ENCODE results near the gene SPAG4. TPM values are rescaled to one million over a fixed set of nuclear protein-coding genes. Genes with fewer than 3 reads are reported as not detected.

SPAG4 gene
- polyA plus RNA-seq, 3 donors, result 0.12 to 0.51 TPM; not detected in 1

DNA sequence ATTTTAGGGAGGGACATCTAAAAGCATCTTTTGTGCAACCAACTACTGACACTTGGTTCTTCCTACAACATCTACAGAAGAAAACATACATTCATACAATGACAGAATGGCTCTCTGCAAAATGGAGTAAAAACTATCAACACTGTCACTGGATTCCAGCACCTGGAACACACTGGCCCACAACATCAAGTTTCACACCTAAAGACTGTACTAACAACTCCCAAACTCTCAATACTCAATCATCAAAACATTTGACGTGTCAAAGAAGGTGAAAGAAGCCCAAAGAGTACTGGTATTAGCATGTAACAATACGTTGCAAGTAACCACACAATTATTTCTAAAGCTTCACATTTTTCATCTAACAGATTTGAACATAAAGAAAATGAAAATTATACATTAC, 46.9 kb downstream of the SPAG4 start:
- Histone ChIP-seq H3K4me2 (replicated peaks; ENCODE audit: extremely low read depth, low read length, poor library complexity, severe bottlenecking) (peak overlapping the region; percentile 90), H2AFZ (ENCODE audit: insufficient read depth, low read depth, low read length, poor library complexity, severe bottlenecking) (no peak overlapping the region), H3K9me3 (replicated peaks in 1 of 2; ENCODE audit: control insufficient read depth in 1 of 2, insufficient read depth in 1 of 2, low read length in 2 of 2) (no peaks in the 10 kb centered on the region), H4K20me1 (ENCODE audit: insufficient read depth, low read length) (peaks cover 40% of the 10 kb centered on the region), H3K79me2 (ENCODE audit: insufficient read depth, low read length) (peaks cover 76% of the 10 kb centered on the region), H3K4me1 (ENCODE audit: control insufficient read depth in 1 of 2, insufficient read depth in 2 of 2, low read length in 2 of 2) (peaks cover 33 to 37% of the 10 kb centered on the region in 2 donors), H3K27ac (ENCODE audit: low read depth in 1 of 2, low read length in 2 of 2) (peak overlapping the region in 1 of 2 donors; percentile 52), H3K9ac (ENCODE audit: insufficient read depth, low read length, poor library complexity, severe bottlenecking) (no peak overlapping the region), H3K27me3 (ENCODE audit: control insufficient read depth in 2 of 2, insufficient read depth in 2 of 2, low read length in 2 of 2) (no peaks in the 10 kb centered on the region), H3K36me3 (replicated peaks in 1 of 2; ENCODE audit: control insufficient read depth in 1 of 2, insufficient read depth in 2 of 2, low read length in 2 of 2) (no peaks in the 10 kb centered on the region), H3K4me3 (replicated peaks in 1 of 3; ENCODE audit: low read depth in 2 of 3, low read length in 3 of 3) (peak overlapping the region in 1 of 3 experiments; percentile 85)
- no CpG with 5 or more reads among the region's 2 CpGs for WGBS (ENCODE audit: insufficient coverage)
- no peaks in the 10 kb centered on the region for H3K27me3 Mint-ChIP-seq (ENCODE audit: low read depth in 3 of 3)
- TF ChIP-seq, protein P1, sequence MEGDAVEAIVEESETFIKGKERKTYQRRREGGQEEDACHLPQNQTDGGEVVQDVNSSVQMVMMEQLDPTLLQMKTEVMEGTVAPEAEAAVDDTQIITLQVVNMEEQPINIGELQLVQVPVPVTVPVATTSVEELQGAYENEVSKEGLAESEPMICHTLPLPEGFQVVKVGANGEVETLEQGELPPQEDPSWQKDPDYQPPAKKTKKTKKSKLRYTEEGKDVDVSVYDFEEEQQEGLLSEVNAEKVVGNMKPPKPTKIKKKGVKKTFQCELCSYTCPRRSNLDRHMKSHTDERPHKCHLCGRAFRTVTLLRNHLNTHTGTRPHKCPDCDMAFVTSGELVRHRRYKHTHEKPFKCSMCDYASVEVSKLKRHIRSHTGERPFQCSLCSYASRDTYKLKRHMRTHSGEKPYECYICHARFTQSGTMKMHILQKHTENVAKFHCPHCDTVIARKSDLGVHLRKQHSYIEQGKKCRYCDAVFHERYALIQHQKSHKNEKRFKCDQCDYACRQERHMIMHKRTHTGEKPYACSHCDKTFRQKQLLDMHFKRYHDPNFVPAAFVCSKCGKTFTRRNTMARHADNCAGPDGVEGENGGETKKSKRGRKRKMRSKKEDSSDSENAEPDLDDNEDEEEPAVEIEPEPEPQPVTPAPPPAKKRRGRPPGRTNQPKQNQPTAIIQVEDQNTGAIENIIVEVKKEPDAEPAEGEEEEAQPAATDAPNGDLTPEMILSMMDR (IDR thresholded peaks at IDR 0.05), result no peak
- H3K9me3 Mint-ChIP-seq, result peaks cover 0 to 3% (median 0%) of the 10 kb centered on the region in 7 donors
- DNase-seq, result no peak
- peaks cover 0 to 1% of the 10 kb centered on the region in 2 donors for H3K36me3 Mint-ChIP-seq
- H3K27ac Mint-ChIP-seq, result peak overlapping the region in 5 of 7 donors; percentile 10 to 97 (median 72)
- peaks cover 43% of the 10 kb centered on the region for H3K4me1 Mint-ChIP-seq
- intact Hi-C loops (cut with micrococcal nuclease), result loop anchor here (2.0 to 10.0 kb wide), 2 partner anchors 46 to 48 kb away; partner anchors contain the start of gene SPAG4 (in 1 of the 2)
- H3K4me3 Mint-ChIP-seq, result peak overlapping the region in 1 of 2 donors; percentile 52

DNA sequence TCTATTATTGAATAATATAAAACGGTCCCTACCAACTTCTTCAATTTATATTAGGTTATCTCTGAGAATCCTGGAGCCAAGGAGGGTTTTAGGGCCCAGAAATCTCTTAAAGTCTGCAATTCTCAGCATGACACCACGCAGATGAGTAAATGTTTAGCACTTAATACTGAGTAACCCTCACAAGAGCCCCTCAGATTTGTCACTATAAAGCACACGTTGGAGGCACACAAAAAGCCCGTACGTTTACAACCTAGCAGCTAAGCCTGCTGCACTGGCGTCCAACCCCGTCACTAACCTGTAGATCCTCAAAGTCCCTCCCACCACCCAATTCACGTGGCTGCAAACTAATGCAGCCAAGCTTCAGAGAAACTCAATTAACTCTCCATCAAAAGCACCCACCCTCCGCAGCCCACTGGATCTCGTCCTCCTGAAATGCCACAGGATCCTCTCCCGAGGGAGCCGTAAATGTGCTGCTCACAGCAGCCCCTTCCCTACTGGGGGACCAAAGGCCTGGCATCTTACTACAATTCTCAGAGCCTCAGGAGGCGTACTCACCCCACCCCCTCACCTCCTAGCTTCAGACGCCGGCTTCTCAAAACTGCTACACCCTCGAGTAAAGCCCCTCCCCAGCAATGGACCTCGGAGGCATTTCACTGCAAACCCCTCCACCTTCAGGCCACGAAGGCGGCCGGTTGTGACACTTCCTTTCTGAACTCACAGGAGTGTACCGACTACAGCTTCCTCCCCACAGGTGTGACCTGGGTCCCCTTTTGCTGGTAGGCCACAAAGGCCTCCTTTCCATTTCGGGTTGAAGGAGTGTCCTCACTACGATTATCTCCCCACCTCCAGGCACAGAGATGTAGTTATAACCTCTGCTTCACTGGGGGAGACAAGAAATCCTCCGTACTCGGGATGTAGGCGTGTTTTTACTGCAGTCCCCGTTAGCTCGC, 48.2 kb downstream of the SPAG4 start:
- Histone ChIP-seq H3K27me3 (ENCODE audit: control insufficient read depth in 2 of 2, insufficient read depth in 2 of 2, low read length in 2 of 2) (no peaks in the 10 kb centered on the region), H2AFZ (ENCODE audit: insufficient read depth, low read depth, low read length, poor library complexity, severe bottlenecking) (peak overlapping the region; percentile 87), H3K4me2 (replicated peaks; ENCODE audit: extremely low read depth, low read length, poor library complexity, severe bottlenecking) (peak overlapping the region; percentile 90), H4K20me1 (ENCODE audit: insufficient read depth, low read length) (peaks cover 28% of the 10 kb centered on the region), H3K9ac (ENCODE audit: insufficient read depth, low read length, poor library complexity, severe bottlenecking) (peak overlapping the region; percentile 97), H3K4me3 (replicated peaks in 1 of 3; ENCODE audit: low read depth in 2 of 3, low read length in 3 of 3) (peak overlapping the region; percentile 74 to 85 (median 85)), H3K27ac (ENCODE audit: low read depth in 1 of 2, low read length in 2 of 2) (peak overlapping the region; percentile 88 to 97), H3K79me2 (ENCODE audit: insufficient read depth, low read length) (peaks cover 63% of the 10 kb centered on the region), H3K9me3 (replicated peaks in 1 of 2; ENCODE audit: control insufficient read depth in 1 of 2, insufficient read depth in 1 of 2, low read length in 2 of 2) (no peaks in the 10 kb centered on the region), H3K36me3 (replicated peaks in 1 of 2; ENCODE audit: control insufficient read depth in 1 of 2, insufficient read depth in 2 of 2, low read length in 2 of 2) (peaks cover 6 to 7% of the 10 kb centered on the region in 2 donors), H3K4me1 (ENCODE audit: control insufficient read depth in 1 of 2, insufficient read depth in 2 of 2, low read length in 2 of 2) (peaks cover 33 to 37% of the 10 kb centered on the region in 2 donors)
- TF ChIP-seq, protein P1 (IDR thresholded peaks at IDR 0.05), result no peak
- H3K27ac Mint-ChIP-seq, result peak overlapping the region; percentile 97 to 100 (median 99)
- no peaks in the 10 kb centered on the region for H3K27me3 Mint-ChIP-seq (ENCODE audit: low read depth in 3 of 3)
- intact Hi-C loops (cut with micrococcal nuclease), result loop anchor here (2.0 to 10.0 kb wide), 2 partner anchors 47 to 49 kb away; partner anchors contain the start of gene SPAG4 (in 1 of the 2)
- peaks cover 42% of the 10 kb centered on the region for H3K4me1 Mint-ChIP-seq
- peaks cover 8 to 10% of the 10 kb centered on the region in 2 donors for H3K36me3 Mint-ChIP-seq
- WGBS (ENCODE audit: insufficient coverage), result under 1% methylated on average over 27 of the region's 28 CpGs
- peak; percentile 12 to 48 (median 26) for DNase-seq
- H3K4me3 Mint-ChIP-seq, result peak overlapping the region; percentile 88 to 96
- H3K9me3 Mint-ChIP-seq, result peaks cover 0 to 3% (median 0%) of the 10 kb centered on the region in 7 donors
